B cell (primary cell): ENCODE data around the gene PCGF2. TPM values are rescaled to one million over a fixed set of nuclear protein-coding genes. Genes with fewer than 3 reads are reported as not detected.

Experiments
- ATAC-seq: fragments of 200-7000 bp; cut with Tn5 transposase; one replicate; pipeline ENCODE4 v1.10.0; 2021; ENCODE audit warnings: low read depth, mild to moderate bottlenecking, moderate number of reproducible peaks, moderate library complexity
- CTCF ChIA-PET: fragments of 350-600 bp; sonication (Branson Sonifier 250); formaldehyde crosslinking; loops from one replicate; lab custom pipeline; 2021; ENCODE audit warnings: antibody characterized with exemption, inconsistent platforms; lab: Charles Lee
- POLR2A ChIA-PET: fragments of 350-600 bp; sonication (Branson Sonifier 250); formaldehyde crosslinking; loops from one replicate; lab custom pipeline; 2021; ENCODE audit warnings: antibody characterized with exemption; lab: Charles Lee
- DNase-seq: peaks from one replicate; pipeline ENCODE4 v3.0.0; 2013
- H2AFZ ChIP-seq: 2 replicates; pipeline ENCODE4 v1.6.1; 2012; ENCODE audit warnings: mild to moderate bottlenecking, low read depth, low read length; ENCODE audit not compliant: insufficient read depth, poor library complexity, severe bottlenecking
- H3K27ac ChIP-seq, 2 donors: 1 replicate in 1 of 2; 2 replicates in 1 of 2; pipeline ENCODE4 v1.5.1; 2012 to 2013; ENCODE audit warnings: low read length in 2 of 2, mild to moderate bottlenecking in 2 of 2, moderate library complexity in 1 of 2
- H3K27me3 ChIP-seq, 4 experiments: fragments of 200-600 bp in 1 of 4; sonication (generic) in 1 of 4; replicated peaks in 1 of 4; 1 replicate in 2 of 4; 2 replicates in 2 of 4; pipeline versions ENCODE4 v1.6.1 to v1.7.0; 2013 to 2016; ENCODE audit warnings: low read length in 3 of 4, mild to moderate bottlenecking in 2 of 4, mixed read lengths in 1 of 4, moderate library complexity in 1 of 4; ENCODE audit not compliant: insufficient read depth in 4 of 4, control insufficient read depth in 3 of 4; ENCODE audit errors: control extremely low read depth in 1 of 4
- H3K36me3 ChIP-seq, 2 experiments: replicated peaks in 1 of 2; 1 replicate in 1 of 2; 2 replicates in 1 of 2; pipeline versions ENCODE4 v1.6.1 to v1.7.1; 2013; ENCODE audit warnings: low read length in 1 of 2; ENCODE audit not compliant: insufficient read depth in 2 of 2, control insufficient read depth in 1 of 2; ENCODE audit errors: control extremely low read depth in 1 of 2, extremely low read depth in 1 of 2
- H3K4me1 ChIP-seq, 2 donors: fragments of 200-600 bp in 1 of 2; sonication (generic) in 1 of 2; 1 replicate in 1 of 2; 2 replicates in 1 of 2; pipeline versions ENCODE4 v1.5.1 to v1.6.1; 2013 to 2017; ENCODE audit warnings: low read length in 2 of 2; ENCODE audit not compliant: control insufficient read depth in 2 of 2, insufficient read depth in 2 of 2
- H3K4me2 ChIP-seq: replicated peaks from 2 replicates; pipeline ENCODE3; 2012; ENCODE audit warnings: mild to moderate bottlenecking, low read depth, low read length; ENCODE audit not compliant: poor library complexity, severe bottlenecking
- H3K4me3 ChIP-seq, 5 experiments: fragments of 200-600 bp in 1 of 5; sonication (generic) in 1 of 5; 1 replicate in 3 of 5; 2 replicates in 2 of 5; pipeline versions ENCODE4 v1.5.1 to v1.7.0; 2011 to 2016; ENCODE audit warnings: low read length in 4 of 5, mild to moderate bottlenecking in 4 of 5, low read depth in 2 of 5, control low read depth in 1 of 5, moderate library complexity in 1 of 5; ENCODE audit not compliant: insufficient read depth in 1 of 5; ENCODE audit errors: control extremely low read depth in 1 of 5, extremely low read depth in 1 of 5
- H3K79me2 ChIP-seq: fragments of 200-600 bp; sonication (generic); one replicate; pipeline ENCODE4 v1.6.0; 2016; ENCODE audit warnings: low read length; ENCODE audit not compliant: control insufficient read depth, insufficient read depth
- H3K9ac ChIP-seq: fragments of 200-600 bp; sonication (generic); 2 replicates; pipeline ENCODE4 v1.6.1; 2017; ENCODE audit warnings: mild to moderate bottlenecking, low read length, moderate library complexity
- H3K9me3 ChIP-seq, 3 donors: one replicate each; pipeline versions ENCODE4 v1.6.1 to v1.7.1; 2013; ENCODE audit warnings: low read length in 2 of 3; ENCODE audit not compliant: control insufficient read depth in 2 of 3, insufficient read depth in 1 of 3; ENCODE audit errors: control extremely low read depth in 1 of 3
- H4K20me1 ChIP-seq: 2 replicates; pipeline ENCODE4 v1.6.0; 2012; ENCODE audit warnings: mild to moderate bottlenecking, low read length; ENCODE audit not compliant: insufficient read depth, control insufficient read depth, poor library complexity, severe bottlenecking
- H3K27ac Mint-ChIP-seq: one replicate; pipeline ENCODE4 v1.8.0; 2021; ENCODE audit warnings: mixed read lengths
- H3K27me3 Mint-ChIP-seq: one replicate; pipeline ENCODE4 v1.8.0; 2021; ENCODE audit warnings: mixed read lengths
- H3K4me1 Mint-ChIP-seq: one replicate; pipeline ENCODE4 v1.8.0; 2021; ENCODE audit warnings: mixed read lengths
- H3K4me3 Mint-ChIP-seq: one replicate; pipeline ENCODE4 v1.8.0; 2021; ENCODE audit warnings: mixed read lengths
- H3K9me3 Mint-ChIP-seq: one replicate; pipeline ENCODE4 v1.8.0; 2022; ENCODE audit warnings: mixed read lengths; ENCODE audit not compliant: insufficient read depth
- EZH2 ChIP-seq: IDR thresholded peaks from 2 replicates; pipeline ENCODE4 v1.6.1; 2012; ENCODE audit warnings: borderline replicate concordance, low read depth, mild to moderate bottlenecking, moderate library complexity, low read length; ENCODE audit not compliant: insufficient read depth, poor library complexity, severe bottlenecking
- WGBS: methylation state at CpG from one replicate; pipeline ENCODE4 v1.1.5; 2013; ENCODE audit warnings: missing lambda C conversion rate; ENCODE audit not compliant: insufficient coverage; 5-methylcytosine and 5-hydroxymethylcytosine counted together
- intact Hi-C: fragments of 100-400 bp; cut with micrococcal nuclease; formaldehyde crosslinking; loops from one replicate; pipeline ENCODE4 v1.10.0; 2022
- polyA plus RNA-seq: library from polyadenylated mRNA; depleted of rRNA; stranded (reverse); fragments of >200 nt; gene quantifications from 2 replicates; pipeline ENCODE4 v1.2.3, GENCODE V29; 2012
- total RNA-seq, 2 donors: library from RNA; stranded (reverse); fragments of 120-200 nt in 1 of 2; gene quantifications; 1 replicate in 1 of 2; 2 replicates in 1 of 2; pipeline versions ENCODE4 v1.2.3 to v1.2.4, GENCODE V29; 2013 to 2022
- TF ChIP-seq, protein P1 (sequence below): fragments of 200-600 bp; IDR thresholded peaks from one replicate; pipeline ENCODE4 v1.8.0; 2022; ENCODE audit warnings: antibody characterized with exemption, mild to moderate bottlenecking

Gene PCGF2
- total and polyA plus RNA-seq, 2 donors (not counting 1 experiment from before 2014, with no cell fraction given), result 0.04 TPM; not detected in 1

DNA sequence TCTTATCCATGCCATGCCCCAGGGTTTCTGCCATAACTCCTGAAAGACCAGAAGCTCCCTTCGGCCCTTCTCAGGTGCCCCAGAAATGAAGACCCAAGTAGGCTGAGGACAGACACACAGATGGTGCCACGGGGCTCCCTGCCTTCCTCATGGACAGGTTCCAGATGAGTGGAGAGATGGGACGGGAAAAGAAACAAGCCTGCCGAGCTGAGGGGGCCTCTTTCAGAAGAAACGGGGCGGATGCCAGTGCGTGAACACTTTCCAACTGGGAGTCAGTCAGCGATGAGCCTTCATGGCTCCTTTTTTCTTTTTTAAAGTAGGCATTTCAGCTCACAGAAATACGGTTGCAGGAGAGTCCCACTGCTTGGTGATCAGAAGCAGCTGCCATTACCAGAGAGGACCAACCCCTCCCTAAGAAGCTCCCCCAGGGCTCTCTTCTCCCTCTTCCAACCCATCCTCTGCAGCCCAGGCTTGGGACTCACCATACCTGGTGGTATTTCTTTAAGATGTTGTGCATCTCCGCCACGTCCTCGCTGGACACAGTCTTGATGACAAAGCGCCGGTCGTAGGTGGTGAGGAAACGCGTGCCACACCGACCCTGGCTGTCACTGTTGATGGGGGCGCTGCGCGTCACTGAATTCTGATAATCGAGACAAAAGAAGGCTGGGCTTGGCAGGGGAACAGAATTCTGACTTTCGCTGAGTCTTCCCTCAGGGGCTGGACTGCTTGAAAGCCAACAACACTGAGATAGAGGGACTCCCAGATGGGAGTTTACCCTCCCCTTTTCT lies 32.0 kb upstream of the PCGF2 start:
- no peaks in the 10 kb centered on the region for H3K79me2 ChIP-seq
- H3K4me3 ChIP-seq, result no peak overlapping the region
- no peaks in the 10 kb centered on the region for H3K4me1 ChIP-seq
- 98% methylated on average over 23 of the region's 23 CpGs for WGBS
- no peaks in the 10 kb centered on the region for H3K9me3 Mint-ChIP-seq
- ChIA-PET CTCF (no interaction called here), POLR2A (no interaction called here)
- peaks cover 10 to 85% of the 10 kb centered on the region in 2 experiments for H3K36me3 ChIP-seq
- DNase-seq (no peak), ATAC-seq (no peak)
- no peak overlapping the region for H2AFZ ChIP-seq
- no peaks in the 10 kb centered on the region for H3K27me3 Mint-ChIP-seq
- no peak overlapping the region for H3K4me3 Mint-ChIP-seq
- no peak overlapping the region for H3K4me2 ChIP-seq
- intact Hi-C loops, result no loop called here
- H3K9ac ChIP-seq, result no peak overlapping the region
- no peaks in the 10 kb centered on the region for H3K27me3 ChIP-seq
- TF ChIP-seq, protein P1, sequence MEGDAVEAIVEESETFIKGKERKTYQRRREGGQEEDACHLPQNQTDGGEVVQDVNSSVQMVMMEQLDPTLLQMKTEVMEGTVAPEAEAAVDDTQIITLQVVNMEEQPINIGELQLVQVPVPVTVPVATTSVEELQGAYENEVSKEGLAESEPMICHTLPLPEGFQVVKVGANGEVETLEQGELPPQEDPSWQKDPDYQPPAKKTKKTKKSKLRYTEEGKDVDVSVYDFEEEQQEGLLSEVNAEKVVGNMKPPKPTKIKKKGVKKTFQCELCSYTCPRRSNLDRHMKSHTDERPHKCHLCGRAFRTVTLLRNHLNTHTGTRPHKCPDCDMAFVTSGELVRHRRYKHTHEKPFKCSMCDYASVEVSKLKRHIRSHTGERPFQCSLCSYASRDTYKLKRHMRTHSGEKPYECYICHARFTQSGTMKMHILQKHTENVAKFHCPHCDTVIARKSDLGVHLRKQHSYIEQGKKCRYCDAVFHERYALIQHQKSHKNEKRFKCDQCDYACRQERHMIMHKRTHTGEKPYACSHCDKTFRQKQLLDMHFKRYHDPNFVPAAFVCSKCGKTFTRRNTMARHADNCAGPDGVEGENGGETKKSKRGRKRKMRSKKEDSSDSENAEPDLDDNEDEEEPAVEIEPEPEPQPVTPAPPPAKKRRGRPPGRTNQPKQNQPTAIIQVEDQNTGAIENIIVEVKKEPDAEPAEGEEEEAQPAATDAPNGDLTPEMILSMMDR, result no peak
- TF ChIP-seq EZH2, result no peak
- no peak overlapping the region for H3K27ac ChIP-seq
- H4K20me1 ChIP-seq, result no peaks in the 10 kb centered on the region
- no peaks in the 10 kb centered on the region for H3K9me3 ChIP-seq
- H3K4me1 Mint-ChIP-seq, result no peaks in the 10 kb centered on the region
- no peak overlapping the region for H3K27ac Mint-ChIP-seq

DNA sequence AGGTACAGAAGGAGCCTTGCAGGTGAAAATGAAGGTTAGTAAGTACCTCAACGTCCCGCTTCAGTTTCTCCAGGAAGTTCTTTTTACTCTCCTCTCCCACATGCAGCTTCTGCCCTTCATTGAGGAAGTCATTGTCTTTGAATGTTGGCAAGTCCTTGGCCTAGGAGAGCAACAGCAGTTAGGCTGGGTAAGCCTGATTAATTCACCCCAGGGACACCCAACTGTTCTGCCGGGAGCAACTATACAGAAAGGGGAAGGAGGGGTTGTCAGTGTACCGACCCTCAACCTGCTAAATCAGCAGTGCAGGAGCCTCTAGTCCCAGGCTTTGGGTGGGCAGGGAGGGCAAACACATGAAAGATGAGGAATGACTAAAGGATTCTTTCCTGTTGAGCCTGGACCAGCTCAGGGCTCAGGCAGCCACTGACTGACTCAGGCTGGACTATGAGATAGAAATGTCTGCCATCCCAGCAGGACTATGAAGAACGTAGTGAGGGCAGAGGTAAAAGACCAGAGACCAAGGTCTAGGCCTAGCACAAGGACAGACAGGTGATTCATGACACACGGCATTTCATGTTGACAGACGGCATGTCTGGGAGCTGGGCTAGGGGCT lies 29.6 kb upstream of the PCGF2 start:
- POLR2A ChIA-PET, result interaction anchor here (0.7 kb wide), 2 partner anchors 94 to 385 kb away, joined by 6 to 8 read pairs; no protein-coding TSS in a partner anchor
- Mint-ChIP-seq H3K4me3 (no peak overlapping the region), H3K4me1 (no peaks in the 10 kb centered on the region), H3K9me3 (no peaks in the 10 kb centered on the region), H3K27ac (no peak overlapping the region), H3K27me3 (no peaks in the 10 kb centered on the region)
- no peaks in the 10 kb centered on the region for H3K9me3 ChIP-seq
- ATAC-seq (no peak), DNase-seq (no peak)
- no peak overlapping the region for H3K4me2 ChIP-seq
- CTCF ChIA-PET, result no interaction called here
- TF ChIP-seq, protein P1, result no peak
- TF ChIP-seq EZH2, result no peak
- H3K27ac ChIP-seq, result no peak overlapping the region
- no peaks in the 10 kb centered on the region for H3K79me2 ChIP-seq
- no peak overlapping the region for H2AFZ ChIP-seq
- H4K20me1 ChIP-seq, result no peaks in the 10 kb centered on the region
- intact Hi-C loops, result no loop called here
- no peak overlapping the region for H3K4me3 ChIP-seq
- 93% methylated on average over 3 of the region's 7 CpGs for WGBS
- H3K36me3 ChIP-seq, result peaks cover 6 to 81% of the 10 kb centered on the region in 2 experiments
- no peaks in the 10 kb centered on the region for H3K27me3 ChIP-seq
- no peak overlapping the region for H3K9ac ChIP-seq
- no peaks in the 10 kb centered on the region for H3K4me1 ChIP-seq
